HG02759 (cell line): ENCODE results near the gene NOCT.
"Not testable (repeated sequence)": the region's sequence is repeated elsewhere in the genome, so short reads cannot be mapped to it uniquely, and the experiment has no call there.

Experiments
- ATAC-seq: cut with Tn5 transposase; IDR thresholded peaks from one replicate; pipeline ENCODE4 v1.9.1; 2021; ENCODE audit warnings: mild to moderate bottlenecking, moderate library complexity; ENCODE audit not compliant: unreplicated experiment

NOCT gene

GRCh38 chr4:139044291-139044690, 28.7 kb downstream of the NOCT start:
- no peak for ATAC-seq

GRCh38 chr4:139048026-139048425, 32.4 kb downstream of the NOCT start:
- no peak for ATAC-seq

DNA sequence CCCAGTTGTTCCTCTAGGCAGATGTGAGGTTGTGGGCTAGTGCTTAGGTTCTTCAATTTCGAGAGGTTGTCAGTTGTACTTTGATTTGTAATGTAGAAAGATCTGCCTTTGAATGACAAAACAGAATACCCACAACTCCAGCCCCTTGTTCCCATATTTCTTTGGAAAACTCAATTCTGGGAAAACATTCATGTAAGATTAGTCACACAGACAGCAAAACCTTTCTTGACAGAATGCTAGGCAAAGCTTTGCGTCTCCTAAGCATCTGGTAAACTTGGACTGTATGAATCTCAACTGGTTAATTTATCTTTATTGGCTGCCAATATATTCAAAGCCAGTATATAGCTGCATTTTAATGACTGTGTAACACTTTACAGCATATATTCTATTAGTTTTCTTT, 34.9 kb downstream of the NOCT start:
- ATAC-seq, result no peak

DNA sequence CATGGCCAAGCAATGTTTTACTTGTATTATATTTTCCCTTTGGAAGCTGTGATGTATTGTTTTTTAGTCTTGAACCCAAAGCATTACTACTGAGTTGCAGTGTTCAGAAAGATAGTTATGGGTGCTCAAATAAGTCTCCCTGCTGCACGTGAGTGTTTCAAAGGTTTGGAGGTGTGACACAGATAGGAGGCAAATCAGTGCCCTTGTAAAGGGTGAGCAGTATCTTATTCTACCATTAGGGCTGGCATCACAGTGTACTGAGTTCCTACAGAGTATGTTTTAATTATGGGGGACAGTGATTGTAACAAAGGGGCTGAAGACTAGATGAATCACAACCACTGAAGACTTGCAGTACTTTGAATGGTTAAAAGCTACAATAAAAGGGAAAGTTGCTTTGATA, 38.3 kb downstream of the NOCT start:
- no peak for ATAC-seq

GRCh38 chr4:139054791-139055505, 39.4 kb downstream of the NOCT start:
- ATAC-seq, result no peak

- ATAC-seq, result not testable (repeated sequence)
Measured at GRCh38 chr4:139059026-139059425, 43.4 kb downstream of the NOCT start.

- no peak for ATAC-seq
Measured at GRCh38 chr4:139060591-139060990, 45.0 kb downstream of the NOCT start.

DNA sequence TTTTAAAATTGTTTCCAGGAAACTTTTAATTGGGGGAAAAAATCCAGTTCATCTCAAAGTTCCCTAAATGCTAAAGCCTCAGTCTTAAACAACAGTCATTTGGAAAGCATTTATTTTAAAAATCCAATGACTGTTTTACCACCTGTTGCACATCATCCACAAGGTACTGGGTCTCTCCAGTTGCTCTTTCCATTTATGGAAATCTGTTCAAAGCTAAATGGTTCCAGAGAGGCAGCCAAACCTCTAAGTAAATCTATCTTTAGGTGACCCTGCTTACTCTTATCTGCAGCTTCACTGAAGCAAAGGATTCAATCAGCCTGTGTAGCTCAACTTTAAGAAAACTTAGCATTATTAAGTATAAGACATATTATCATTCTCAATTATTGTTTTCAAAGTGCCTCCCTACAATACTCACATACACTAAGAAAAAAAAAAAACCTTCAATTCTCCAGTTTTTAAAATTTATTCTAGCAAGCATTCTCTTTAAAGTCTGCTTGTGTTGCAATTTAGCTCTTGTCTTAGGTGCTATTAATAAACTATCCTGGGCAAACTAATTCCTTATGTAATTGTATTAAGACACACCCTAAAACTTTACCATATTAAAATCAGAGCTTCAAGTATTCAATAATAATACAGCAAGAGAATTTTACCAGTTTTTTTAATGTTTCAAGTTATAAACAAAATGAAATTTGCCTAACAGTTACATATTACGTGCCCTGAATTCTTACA, 60.6 kb downstream of the NOCT start:
- no peak for ATAC-seq

DNA sequence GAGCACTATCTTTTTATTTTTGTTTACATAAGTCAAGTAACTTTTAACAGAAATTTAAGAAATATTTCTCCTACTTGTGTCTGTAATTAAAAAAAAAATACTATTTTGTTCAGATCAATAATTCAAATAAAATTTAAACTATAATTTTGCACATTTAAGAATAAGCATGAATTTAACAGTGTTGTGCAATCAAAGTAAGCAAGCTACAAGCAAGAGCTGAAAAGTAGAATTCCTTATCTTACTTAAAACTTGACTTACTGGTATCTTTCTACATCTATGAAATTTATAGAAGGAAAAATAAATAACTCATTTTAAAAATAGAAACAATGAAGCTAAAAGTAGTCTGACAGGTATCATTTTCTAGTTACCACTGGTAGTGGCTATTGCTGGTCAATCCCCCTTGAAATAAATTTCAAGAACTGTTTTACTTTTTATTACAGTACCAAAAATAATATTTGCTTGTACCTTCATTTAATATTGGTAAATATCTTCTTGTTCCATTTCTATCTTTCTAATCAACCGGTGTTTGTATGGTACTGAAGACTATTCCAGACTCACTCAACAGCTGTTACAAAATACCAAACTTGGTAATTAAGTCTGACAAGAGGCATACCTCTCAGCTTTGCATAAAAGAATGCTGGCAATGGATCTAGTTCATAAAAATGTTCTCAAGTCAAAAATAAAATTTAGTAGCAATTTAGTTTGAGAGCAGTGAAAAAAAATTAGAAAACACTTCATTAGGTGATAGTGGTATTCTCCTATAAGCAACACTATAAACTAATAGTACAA, 62.2 kb downstream of the NOCT start:
- no peak for ATAC-seq

DNA sequence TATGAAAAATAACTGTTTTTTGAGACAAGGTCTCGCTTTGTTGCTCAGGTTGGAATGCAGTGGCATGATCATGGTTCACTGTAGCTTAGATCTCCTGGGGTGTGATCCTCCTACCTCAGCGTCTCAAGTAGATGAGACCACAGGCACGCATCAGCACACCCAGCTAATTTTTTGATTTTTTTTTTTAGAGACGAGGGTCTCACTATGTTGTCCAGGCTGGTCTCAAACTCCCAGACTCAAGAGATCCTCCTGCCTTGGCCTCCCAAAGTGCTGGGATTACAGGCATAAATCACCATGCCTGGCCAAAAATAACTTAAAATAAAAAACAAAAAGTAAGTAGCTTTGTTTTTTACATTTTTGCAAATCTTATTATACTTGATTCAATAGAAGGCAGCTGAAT, 63.3 kb downstream of the NOCT start:
- no peak for ATAC-seq

GRCh38 chr4:139082750-139083606, 67.4 kb downstream of the NOCT start:
- ATAC-seq, result peak; percentile 79

DNA sequence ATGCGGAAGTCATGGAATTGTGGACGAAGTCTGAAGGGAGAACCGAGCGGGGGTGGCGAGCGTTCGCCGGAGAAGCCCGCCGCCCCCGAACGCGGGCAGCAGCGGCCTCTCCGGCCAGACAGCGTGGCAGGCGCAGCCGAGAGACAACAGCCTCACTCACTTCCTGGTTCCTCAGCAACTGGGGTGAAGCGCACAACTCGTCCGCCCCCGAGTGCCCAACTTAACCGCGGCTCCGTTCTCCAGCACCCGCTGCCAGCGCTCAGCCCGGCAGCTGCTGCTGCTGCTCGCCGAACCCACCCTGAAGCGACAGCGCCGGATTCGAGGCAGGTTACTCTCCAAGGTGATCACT, 68.0 kb downstream of the NOCT start:
- peak; percentile 32 for ATAC-seq

DNA sequence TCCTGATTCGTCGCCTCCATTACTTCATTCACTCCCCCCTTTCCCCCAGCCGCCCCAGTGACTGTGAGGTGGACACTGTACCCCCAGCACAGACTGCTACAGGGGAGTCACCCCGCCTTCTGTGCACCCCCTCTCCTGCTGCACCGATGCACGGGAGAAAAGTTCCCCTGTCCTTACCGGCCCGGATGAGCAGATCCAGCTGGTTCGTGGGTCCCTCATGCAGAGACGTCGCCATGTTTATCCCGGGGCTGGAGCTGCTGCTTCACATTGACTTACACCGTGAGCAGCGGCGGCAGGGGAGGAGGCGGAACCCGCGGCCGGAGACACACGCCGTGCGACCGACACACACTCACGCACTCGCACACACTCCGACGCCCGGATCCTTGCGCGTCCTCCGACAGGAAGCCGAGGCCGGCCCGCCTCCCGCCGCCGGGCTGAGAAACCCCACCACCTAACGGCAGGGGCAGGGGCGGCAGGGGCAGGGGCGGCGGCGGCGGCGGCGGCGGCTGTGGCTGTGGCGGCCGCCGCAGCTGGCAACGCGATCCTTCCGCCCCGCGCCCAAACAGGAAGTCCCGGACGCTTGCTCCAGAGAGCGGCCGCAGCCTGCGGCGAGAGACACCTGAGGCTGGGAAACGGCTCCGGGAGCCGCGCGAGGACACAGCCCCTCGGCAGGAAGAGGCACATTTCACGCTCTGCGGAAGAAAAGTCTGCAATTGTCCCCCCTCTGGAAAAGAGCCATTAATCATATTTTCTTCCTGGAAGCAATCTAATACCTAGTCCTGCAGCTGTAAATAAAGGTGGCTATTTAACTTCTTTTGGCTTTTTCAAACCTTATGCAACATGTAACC, 68.6 kb downstream of the NOCT start:
- ATAC-seq, result peak; percentile 61

DNA sequence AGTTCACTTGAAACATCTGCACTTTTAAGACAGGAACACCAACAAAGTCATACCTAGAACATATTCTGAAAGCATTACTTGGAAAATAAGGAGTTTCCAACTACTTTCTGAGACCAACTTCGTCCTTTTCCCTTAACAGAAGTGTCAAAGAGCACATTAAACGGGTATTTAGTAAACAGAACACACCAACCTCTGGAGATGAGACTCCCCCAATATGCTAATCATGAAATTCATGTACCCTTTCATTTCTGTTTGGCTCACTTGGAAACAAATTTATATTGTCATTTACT, 69.2 kb downstream of the NOCT start:
- no peak for ATAC-seq

GRCh38 chr4:139085141-139085540, 69.6 kb downstream of the NOCT start:
- no peak for ATAC-seq

DNA sequence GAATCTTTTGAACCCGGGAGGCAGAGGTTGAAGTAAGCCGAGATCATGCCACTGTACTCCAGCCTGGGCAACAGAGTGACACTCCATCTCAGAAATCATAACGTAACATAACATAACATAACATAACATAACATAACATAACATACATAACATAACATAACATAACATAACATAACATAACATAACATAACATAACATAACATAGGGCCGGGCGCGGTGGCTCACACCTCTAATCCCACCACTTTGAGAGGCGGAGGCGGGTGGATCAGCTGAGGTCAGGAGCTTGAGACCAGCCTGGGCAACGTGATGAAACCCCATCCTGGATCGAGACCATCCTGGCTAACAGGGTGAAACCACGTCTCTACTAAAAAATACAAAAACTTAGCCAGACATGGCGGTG, 76.7 kb downstream of the NOCT start:
- ATAC-seq, result no peak
